SK-N-MC (cell line): ENCODE measurements around the gene SHANK2.

Experiments used
- EZH2 ChIP-seq: fragments of 200-600 bp; sonication (generic); IDR thresholded peaks from one replicate; pipeline ENCODE4 v1.6.1; 2017; ENCODE audit warnings: antibody characterized with exemption
- POLR2AphosphoS5 ChIP-seq: IDR thresholded peaks from 2 replicates; pipeline ENCODE4 v1.6.1; 2012; ENCODE audit warnings: mild to moderate bottlenecking, low read depth, low read length, borderline replicate concordance

GRCh38 chr11:71208011-71208774 is 44.2 kb downstream of the SHANK2 start:
- TF ChIP-seq EZH2, result no peak
- TF ChIP-seq POLR2AphosphoS5, result no peak
